HEK293 (cell line): Measurements from ENCODE around the gene BRSK1.

ENCODE experiments used
- CTCF ChIA-PET: fragments of 350-600 bp; formaldehyde crosslinking; extraction: SDS; loops from one replicate; lab custom pipeline; 2021; ENCODE audit warnings: antibody characterized with exemption; lab: Yijun Ruan, JAX
- POLR2A ChIA-PET: fragments of 300-600 bp; formaldehyde crosslinking; extraction: SDS; loops from one replicate; lab custom pipeline; 2020; ENCODE audit warnings: antibody characterized with exemption, inconsistent platforms; lab: Yijun Ruan, JAX
- H3K27ac ChIP-seq: fragments of 200-500 bp; sonication (Bioruptor generic); 2 replicates; pipeline ENCODE4 v1.5.1; 2014; ENCODE audit warnings: low read depth, low read length, control low read depth, inconsistent platforms; ENCODE audit errors: extremely low read depth
- H3K36me3 ChIP-seq, 2 experiments: fragments of 200-500 bp in 1 of 2; sonication (Bioruptor generic) in 1 of 2; 1 replicate in 1 of 2; 2 replicates in 1 of 2; pipeline ENCODE4 v1.5.1; 2014 to 2017; ENCODE audit warnings: inconsistent platforms in 2 of 2, low read length in 2 of 2; ENCODE audit not compliant: control insufficient read depth in 2 of 2, insufficient read depth in 1 of 2
- H3K4me1 ChIP-seq: fragments of 200-500 bp; sonication (Bioruptor generic); 2 replicates; pipeline ENCODE4 v1.5.1; 2014; ENCODE audit warnings: mild to moderate bottlenecking, low read length, inconsistent platforms; ENCODE audit not compliant: control insufficient read depth, insufficient read depth
- H3K4me3 ChIP-seq: 2 replicates; pipeline ENCODE4 v1.5.1; 2011; ENCODE audit warnings: low read depth, mild to moderate bottlenecking, control low read depth, low read length, moderate library complexity
- H3K9me3 ChIP-seq: fragments of 200-500 bp; sonication (Bioruptor generic); 2 replicates; pipeline ENCODE4 v1.5.1; 2014; ENCODE audit warnings: low read depth, low read length, inconsistent platforms; ENCODE audit not compliant: control insufficient read depth, insufficient read depth
- GLI2 ChIP-seq: fragments of 450-650 bp; formaldehyde crosslinking; IDR thresholded peaks from 2 replicates; pipeline ENCODE4; 2017; ENCODE audit warnings: missing biosample characterization, missing genetic modification characterization, low read depth, borderline replicate concordance
- GLIS1 ChIP-seq: fragments of 450-650 bp; formaldehyde crosslinking; IDR thresholded peaks from 2 replicates; pipeline ENCODE4 v1.5.1; 2016; ENCODE audit warnings: missing biosample characterization, missing genetic modification characterization
- GLIS2 ChIP-seq: fragments of 450-650 bp; formaldehyde crosslinking; IDR thresholded peaks from 2 replicates; pipeline ENCODE4 v1.5.1; 2016; ENCODE audit warnings: missing biosample characterization, missing genetic modification characterization
- HOXD13 ChIP-seq: sonication (generic); formaldehyde crosslinking; IDR thresholded peaks from 2 replicates; pipeline ENCODE4 v1.8.0; 2022; ENCODE audit warnings: missing genetic modification reagents, borderline replicate concordance
- OSR2 ChIP-seq: fragments of 450-650 bp; formaldehyde crosslinking; IDR thresholded peaks from 2 replicates; pipeline ENCODE4 v1.5.1; 2016; ENCODE audit warnings: missing biosample characterization, missing genetic modification characterization
- PBX3 ChIP-seq: sonication (generic); formaldehyde crosslinking; IDR thresholded peaks from 2 replicates; pipeline ENCODE4 v1.8.1; 2022; ENCODE audit warnings: mild to moderate bottlenecking, moderate library complexity, missing genetic modification reagents
- PRDM4 ChIP-seq: fragments of 450-650 bp; formaldehyde crosslinking; IDR thresholded peaks from 2 replicates; pipeline ENCODE4 v1.5.1; 2017; ENCODE audit warnings: missing biosample characterization, missing genetic modification characterization
- REST ChIP-seq: fragments of 450-650 bp; formaldehyde crosslinking; IDR thresholded peaks from 2 replicates; pipeline ENCODE4 v1.5.1; 2016; ENCODE audit warnings: missing biosample characterization, missing genetic modification characterization
- SP3 ChIP-seq: fragments of 450-650 bp; formaldehyde crosslinking; IDR thresholded peaks from 2 replicates; pipeline ENCODE4 v1.5.1; 2016; ENCODE audit warnings: missing biosample characterization, missing genetic modification characterization
- WT1 ChIP-seq: fragments of 450-650 bp; formaldehyde crosslinking; IDR thresholded peaks from 2 replicates; pipeline ENCODE4 v1.5.1; 2016; ENCODE audit warnings: missing biosample characterization, missing genetic modification characterization
- ZBTB1 ChIP-seq: fragments of 450-650 bp; formaldehyde crosslinking; IDR thresholded peaks from 2 replicates; pipeline ENCODE4 v1.5.1; 2016; ENCODE audit warnings: missing biosample characterization, missing genetic modification characterization
- ZBTB8A ChIP-seq: fragments of 450-650 bp; formaldehyde crosslinking; IDR thresholded peaks from 2 replicates; pipeline ENCODE4 v1.5.1; 2016; ENCODE audit warnings: missing biosample characterization, missing genetic modification characterization
- ZEB2 ChIP-seq: fragments of 450-650 bp; formaldehyde crosslinking; IDR thresholded peaks from 2 replicates; pipeline ENCODE4 v1.5.1; 2016; ENCODE audit warnings: missing biosample characterization, missing genetic modification characterization
- ZNF121 ChIP-seq: fragments of 450-650 bp; formaldehyde crosslinking; IDR thresholded peaks from 2 replicates; pipeline ENCODE4 v1.5.1; 2016; ENCODE audit warnings: missing biosample characterization, missing genetic modification characterization
- ZNF223 ChIP-seq: fragments of 450-650 bp; formaldehyde crosslinking; IDR thresholded peaks from 2 replicates; pipeline ENCODE4 v1.5.1; 2016; ENCODE audit warnings: missing biosample characterization, missing genetic modification characterization
- ZNF26 ChIP-seq: fragments of 450-650 bp; formaldehyde crosslinking; IDR thresholded peaks from 2 replicates; pipeline ENCODE4 v1.5.1; 2016; ENCODE audit warnings: missing biosample characterization, missing genetic modification characterization
- ZNF426 ChIP-seq: fragments of 450-650 bp; formaldehyde crosslinking; IDR thresholded peaks from 2 replicates; pipeline ENCODE4 v1.5.1; 2017; ENCODE audit warnings: missing biosample characterization, missing genetic modification characterization, mild to moderate bottlenecking, inconsistent platforms, moderate library complexity
- ZNF48 ChIP-seq: fragments of 450-650 bp; formaldehyde crosslinking; IDR thresholded peaks from 2 replicates; pipeline ENCODE4 v1.5.1; 2016; ENCODE audit warnings: missing biosample characterization, missing genetic modification characterization
- ZNF560 ChIP-seq: fragments of 450-650 bp; formaldehyde crosslinking; IDR thresholded peaks from 2 replicates; pipeline ENCODE4 v1.5.1; 2017; ENCODE audit warnings: missing biosample characterization, missing genetic modification characterization, borderline replicate concordance
- ZNF623 ChIP-seq: fragments of 450-650 bp; formaldehyde crosslinking; IDR thresholded peaks from 2 replicates; pipeline ENCODE4 v1.5.1; 2016; ENCODE audit warnings: missing biosample characterization, missing genetic modification characterization
- ZNF768 ChIP-seq: fragments of 450-650 bp; formaldehyde crosslinking; IDR thresholded peaks from 2 replicates; pipeline ENCODE4 v1.5.1; 2018; ENCODE audit warnings: missing biosample characterization, mild to moderate bottlenecking, missing genetic modification characterization
- ZNF776 ChIP-seq: fragments of 450-650 bp; formaldehyde crosslinking; IDR thresholded peaks from 2 replicates; pipeline ENCODE4 v1.5.0; 2017; ENCODE audit warnings: missing biosample characterization, missing genetic modification characterization, borderline replicate concordance
- ZNF785 ChIP-seq: fragments of 450-650 bp; formaldehyde crosslinking; IDR thresholded peaks from 2 replicates; pipeline ENCODE4 v1.5.1; 2016; ENCODE audit warnings: missing biosample characterization, missing genetic modification characterization
- ZXDB ChIP-seq: fragments of 450-650 bp; formaldehyde crosslinking; IDR thresholded peaks from 2 replicates; pipeline ENCODE4 v1.5.1; 2016; ENCODE audit warnings: missing biosample characterization, missing genetic modification characterization
- TF ChIP-seq, protein P1 (sequence below): fragments of 450-650 bp; formaldehyde crosslinking; IDR thresholded peaks from 2 replicates; pipeline ENCODE4 v1.5.1; 2016; ENCODE audit warnings: missing biosample characterization, missing genetic modification characterization

BRSK1 gene

DNA sequence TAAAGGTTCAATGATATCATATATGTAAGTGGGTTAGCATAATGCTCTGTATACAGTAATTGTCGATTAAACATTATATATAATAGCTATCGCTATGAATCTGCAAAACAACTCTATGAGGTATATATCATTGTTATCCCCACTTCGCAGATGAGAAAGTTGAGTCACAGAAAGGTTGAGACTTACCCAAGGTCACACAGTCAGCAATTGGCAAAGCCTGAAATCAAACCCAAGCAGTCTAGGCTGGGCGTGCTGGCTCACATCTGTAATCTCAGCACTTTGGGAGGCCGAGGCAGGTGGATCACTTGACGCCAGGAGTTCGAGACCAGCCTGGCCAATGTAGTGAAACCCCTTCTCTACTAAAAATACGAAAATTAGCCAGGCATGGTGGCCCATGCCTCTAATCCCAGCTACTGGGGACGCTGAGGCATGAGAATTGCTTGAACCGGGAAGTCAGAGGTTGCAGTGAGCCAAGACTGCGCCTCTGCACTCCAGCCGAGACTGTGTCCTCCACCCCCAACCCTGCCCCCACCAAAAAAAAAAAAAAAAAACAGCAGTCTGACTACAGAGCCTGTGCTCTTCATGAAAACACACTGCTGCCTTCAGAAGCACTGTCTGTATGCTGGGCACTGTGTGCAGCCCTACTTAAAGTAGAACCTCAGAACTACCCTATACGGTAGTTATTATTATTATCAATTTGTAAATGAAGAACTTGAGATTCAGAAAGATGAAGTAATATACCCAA is 5.2 kb upstream of the BRSK1 start:
- peaks cover 4 to 36% of the 10 kb centered on the region in 2 experiments; a peak in 2 of 3 replicates for H3K36me3 ChIP-seq
- no peaks in the 10 kb centered on the region for H3K9me3 ChIP-seq
- ChIA-PET CTCF (interaction anchor here (0.6 to 1.5 kb wide), 4 partner anchors 9 to 209 kb away, joined by 3 to 5 read pairs (median 4); no protein-coding TSS in a partner anchor), POLR2A (interaction anchor here (0.9 to 3.2 kb wide), 5 partner anchors 16 to 129 kb away, joined by 3 to 79 read pairs (median 15); partner anchors contain the start of genes KMT5C, PPP6R1 and UBE2S)
- H3K4me3 ChIP-seq: no peak overlapping the region; the same call in 1 of the 2 replicates
- peaks cover 12% of the 10 kb centered on the region for H3K4me1 ChIP-seq
- no peak overlapping the region for H3K27ac ChIP-seq
- TF ChIP-seq ZNF48 (no peak), ZNF121 (tag by site-specific recombination) (0 out of 2 replicates have a peak, but pooled peaks have one; percentile 34)

GRCh38 chr19:55279340-55279739 is 4.5 kb upstream of the BRSK1 start:
- H3K4me1 ChIP-seq: peaks cover 12% of the 10 kb centered on the region
- H3K36me3 ChIP-seq: peaks cover 4 to 29% of the 10 kb centered on the region in 2 experiments; a peak in 2 of 3 replicates
- TF ChIP-seq ZNF426 (tag by site-specific recombination) (no peak), PRDM4 (no peak), ZNF768 (tag by site-specific recombination) (no peak), HOXD13 (CRISPR knock-in tag) (no peak), ZBTB1 (tag by site-specific recombination) (no peak), ZNF623 (tag by site-specific recombination) (no peak), GLIS1 (tag by site-specific recombination) (peak; percentile 87), ZNF560 (tag by site-specific recombination) (no peak), ZNF223 (tag by site-specific recombination) (no peak), REST (tag by site-specific recombination) (no peak), SP3 (tag by site-specific recombination) (no peak), ZNF785 (tag by site-specific recombination) (no peak), GLI2 (tag by site-specific recombination) (no peak), ZBTB8A (tag by site-specific recombination) (no peak), WT1 (tag by site-specific recombination) (no peak), PBX3 (CRISPR knock-in tag) (peak; percentile 45; the same call in 1 of the 2 replicates), GLIS2 (tag by site-specific recombination) (peak; percentile 60), OSR2 (no peak), ZXDB (tag by site-specific recombination) (no peak), ZEB2 (tag by site-specific recombination) (no peak), ZNF776 (tag by site-specific recombination) (no peak), ZNF26 (no peak)
- TF ChIP-seq, protein P1, sequence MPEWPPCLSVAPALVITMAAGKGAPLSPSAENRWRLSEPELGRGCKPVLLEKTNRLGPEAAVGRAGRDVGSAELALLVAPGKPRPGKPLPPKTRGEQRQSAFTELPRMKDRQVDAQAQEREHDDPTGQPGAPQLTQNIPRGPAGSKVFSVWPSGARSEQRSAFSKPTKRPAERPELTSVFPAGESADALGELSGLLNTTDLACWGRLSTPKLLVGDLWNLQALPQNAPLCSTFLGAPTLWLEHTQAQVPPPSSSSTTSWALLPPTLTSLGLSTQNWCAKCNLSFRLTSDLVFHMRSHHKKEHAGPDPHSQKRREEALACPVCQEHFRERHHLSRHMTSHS (tag by site-specific recombination): no peak
- H3K9me3 ChIP-seq: no peaks in the 10 kb centered on the region
- ChIA-PET CTCF (interaction anchor here (0.5 to 1.2 kb wide), 4 partner anchors 15 to 354 kb away, joined by 3 to 5 read pairs (median 4); no protein-coding TSS in a partner anchor), POLR2A (interaction anchor here (0.8 to 2.9 kb wide), 11 partner anchors 10 to 398 kb away, joined by 3 to 79 read pairs (median 6); partner anchors contain the start of genes ISOC2, KMT5C, PPP6R1 and UBE2S)
- H3K4me3 ChIP-seq: peak overlapping the region; percentile 97
- peak overlapping the region; percentile 54; the same call in 1 of the 2 replicates for H3K27ac ChIP-seq
